Measurements from ENCODE around the gene CTNNBL1. TPM values are rescaled to one million over a fixed set of nuclear protein-coding genes. Genes with fewer than 3 reads are reported as not detected.

CTNNBL1 gene
- total and polyA plus RNA-seq, 2 donors (not counting 3 experiments of a cell fraction or from before 2014, with no cell fraction given): 20.8 to 60.2 TPM

GRCh38 chr20:37688093-37688492, 5.7 kb upstream of the CTNNBL1 start:
- ChIA-PET POLR2A (no interaction called here), CTCF (no interaction called here)
- BruUV-seq (replicated peaks): no TSS peak
- Histone ChIP-seq H3K9me3 (replicated peaks; ENCODE audit: control insufficient read depth, insufficient read depth, low read length) (no peaks in the 10 kb centered on the region), H3K36me3 (ENCODE audit: control insufficient read depth in 2 of 2, extremely low read depth in 1 of 2, insufficient read depth in 2 of 2, low read length in 2 of 2) (no peaks in the 10 kb centered on the region), H3K27ac (ENCODE audit: insufficient read depth, low read depth, low read length) (no peak overlapping the region), H3K9me1 (replicated peaks; ENCODE audit: control insufficient read depth, extremely low read depth, insufficient read depth, low read length) (no peaks in the 10 kb centered on the region), H3K4me1 (ENCODE audit: control insufficient read depth, extremely low read depth, insufficient read depth, low read length) (no peaks in the 10 kb centered on the region), H3K4me2 (ENCODE audit: insufficient read depth, low read length) (no peak overlapping the region), H3K9ac (replicated peaks; ENCODE audit: extremely low read depth, insufficient read depth, low read length) (no peak overlapping the region), H4K20me1 (replicated peaks; ENCODE audit: control insufficient read depth, extremely low read depth, insufficient read depth, low read length) (no peaks in the 10 kb centered on the region), H3K79me2 (ENCODE audit: control insufficient read depth, insufficient read depth, low read length) (no peaks in the 10 kb centered on the region), H2AFZ (ENCODE audit: low read depth, low read length) (no peak overlapping the region), H3K4me3 (replicated peaks in 1 of 3; ENCODE audit: insufficient read depth in 1 of 3, low read depth in 1 of 3, low read length in 3 of 3) (no peak overlapping the region), H3K27me3 (ENCODE audit: control insufficient read depth in 2 of 2, insufficient read depth in 2 of 2, low read length in 2 of 2) (peaks cover 7 to 34% of the 10 kb centered on the region in 2 experiments)
- TF ChIP-seq MAX (IDR thresholded peaks at IDR 0.05; ENCODE audit: insufficient read depth, insufficient read length) (no peak), FOS (IDR thresholded peaks at IDR 0.05; ENCODE audit: borderline replicate concordance, insufficient read depth, low read length) (no peak), EZH2 (IDR thresholded peaks at IDR 0.05; ENCODE audit: borderline replicate concordance, low read depth, low read length, severe bottlenecking) (no peak), CTCF (IDR thresholded peaks at IDR 0.05; ENCODE audit: extremely low read depth in 1 of 2, insufficient read depth in 1 of 2, low read depth in 1 of 2, low read length in 2 of 2) (no peak), GATA2 (IDR thresholded peaks at IDR 0.05; ENCODE audit: insufficient read depth, insufficient read length, low read depth, low read length) (no peak), JUN (IDR thresholded peaks at IDR 0.05; ENCODE audit: borderline replicate concordance, insufficient read depth, insufficient read length, low read depth) (no peak), POLR2AphosphoS5 (IDR thresholded peaks at IDR 0.05; ENCODE audit: insufficient read depth, low read depth, low read length) (no peak), MYC (IDR thresholded peaks at IDR 0.05; ENCODE audit: low read depth, low read length) (no peak), POLR2A (IDR thresholded peaks at IDR 0.05; ENCODE audit: low read depth, low read length) (no peak)
- intact Hi-C loops (cut with micrococcal nuclease): no loop called here
- FAIRE-seq (no peak), DNase-seq (ENCODE audit: low read depth, low spot score) (no peak)
- dilution Hi-C loops (cut with MboI; ENCODE audit: extremely low pct_ligation_motif_present, low sequenced_read_pairs): no loop called here
